Right atrium auricular region (tissue), 2 donors: ENCODE data around the gene TAGLN3. TPM values are rescaled to one million over a fixed set of nuclear protein-coding genes. Genes with fewer than 3 reads are reported as not detected.

Experiments
- DNase-seq: peaks from one replicate; pipeline ENCODE4 v3.0.0-alpha.2; 2019; ENCODE audit warnings: low spot score
- H3K27ac ChIP-seq, 2 donors: fragments of 200-600 bp; sonication (generic); 1 replicate in 1 of 2; 2 replicates in 1 of 2; pipeline ENCODE4 v1.5.1; 2016 to 2019
- H3K27me3 ChIP-seq, 2 donors: fragments of 200-600 bp; sonication (generic); one replicate each; pipeline versions ENCODE4 v1.5.1 to v1.6.0; 2017 to 2019
- H3K36me3 ChIP-seq: fragments of 200-600 bp; sonication (generic); one replicate; pipeline ENCODE4 v1.5.1; 2016
- H3K4me1 ChIP-seq, 2 donors: fragments of 200-600 bp; sonication (generic); one replicate each; pipeline versions ENCODE4 v1.5.1 to v1.6.0; 2017 to 2019
- H3K4me3 ChIP-seq, 2 donors: fragments of 200-600 bp; sonication (generic); 1 replicate in 1 of 2; 2 replicates in 1 of 2; pipeline ENCODE4 v1.5.1; 2017 to 2019; ENCODE audit warnings: mild to moderate bottlenecking in 1 of 2, moderate library complexity in 1 of 2
- H3K9me3 ChIP-seq, 2 donors: fragments of 200-600 bp; sonication (generic); one replicate each; pipeline ENCODE4 v1.5.1; 2019
- total RNA-seq, 2 donors: library from RNA; depleted of rRNA; stranded (reverse); fragments of >200 nt; gene quantifications; one replicate each; pipeline ENCODE4 v1.1.0, GENCODE V29; 2016
- TF ChIP-seq, protein P1 (sequence below), 2 donors: fragments of 200-600 bp; sonication (generic); IDR thresholded peaks; one replicate each; pipeline ENCODE4 v1.5.1; 2019; ENCODE audit warnings: antibody characterized with exemption in 2 of 2

The TAGLN3 gene
- total RNA-seq, 2 donors from 2014 or later, result not detected

- DNase-seq, result no peak
- H3K36me3 ChIP-seq, result no peaks in the 10 kb centered on the region
- H3K4me1 ChIP-seq, result no peaks in the 10 kb centered on the region
- no peaks in the 10 kb centered on the region for H3K9me3 ChIP-seq
- H3K27me3 ChIP-seq, result no peaks in the 10 kb centered on the region
- no peak overlapping the region for H3K27ac ChIP-seq
- TF ChIP-seq, protein P1, sequence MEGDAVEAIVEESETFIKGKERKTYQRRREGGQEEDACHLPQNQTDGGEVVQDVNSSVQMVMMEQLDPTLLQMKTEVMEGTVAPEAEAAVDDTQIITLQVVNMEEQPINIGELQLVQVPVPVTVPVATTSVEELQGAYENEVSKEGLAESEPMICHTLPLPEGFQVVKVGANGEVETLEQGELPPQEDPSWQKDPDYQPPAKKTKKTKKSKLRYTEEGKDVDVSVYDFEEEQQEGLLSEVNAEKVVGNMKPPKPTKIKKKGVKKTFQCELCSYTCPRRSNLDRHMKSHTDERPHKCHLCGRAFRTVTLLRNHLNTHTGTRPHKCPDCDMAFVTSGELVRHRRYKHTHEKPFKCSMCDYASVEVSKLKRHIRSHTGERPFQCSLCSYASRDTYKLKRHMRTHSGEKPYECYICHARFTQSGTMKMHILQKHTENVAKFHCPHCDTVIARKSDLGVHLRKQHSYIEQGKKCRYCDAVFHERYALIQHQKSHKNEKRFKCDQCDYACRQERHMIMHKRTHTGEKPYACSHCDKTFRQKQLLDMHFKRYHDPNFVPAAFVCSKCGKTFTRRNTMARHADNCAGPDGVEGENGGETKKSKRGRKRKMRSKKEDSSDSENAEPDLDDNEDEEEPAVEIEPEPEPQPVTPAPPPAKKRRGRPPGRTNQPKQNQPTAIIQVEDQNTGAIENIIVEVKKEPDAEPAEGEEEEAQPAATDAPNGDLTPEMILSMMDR (IDR thresholded peaks at IDR 0.05), result no peak
- H3K4me3 ChIP-seq, result no peak overlapping the region
Observed at GRCh38 chr3:112019716-112020115, 21.0 kb downstream of the TAGLN3 start.

- H3K27ac ChIP-seq, result no peak overlapping the region
- no peaks in the 10 kb centered on the region for H3K9me3 ChIP-seq
- H3K4me3 ChIP-seq, result no peak overlapping the region
- TF ChIP-seq, protein P1 (IDR thresholded peaks at IDR 0.05), result no peak
- DNase-seq, result no peak
- H3K4me1 ChIP-seq, result no peaks in the 10 kb centered on the region
- H3K27me3 ChIP-seq, result no peaks in the 10 kb centered on the region
- H3K36me3 ChIP-seq, result no peaks in the 10 kb centered on the region
Observed at GRCh38 chr3:112020674-112021085, 22.0 kb downstream of the TAGLN3 start.

DNA sequence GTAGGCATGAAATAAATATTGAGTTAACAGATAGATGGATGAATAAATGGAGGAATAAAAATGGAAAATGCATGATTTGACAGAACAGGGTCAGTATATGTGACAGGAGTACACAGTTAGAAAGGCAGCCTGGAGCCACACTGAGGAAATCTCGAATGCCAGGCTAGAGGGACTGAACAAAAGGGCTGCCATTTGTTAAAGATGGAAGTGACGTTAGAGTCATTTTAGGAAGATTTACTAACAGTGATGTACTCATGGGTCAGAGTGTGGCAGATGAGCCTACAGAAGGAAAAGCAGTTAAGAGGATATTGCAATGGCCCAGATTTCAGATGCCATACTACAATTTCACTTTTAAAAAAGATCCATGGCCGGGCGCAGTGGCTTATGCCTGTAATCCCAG is 28.4 kb downstream of the TAGLN3 start:
- DNase-seq, result no peak
- Histone ChIP-seq H3K9me3 (no peaks in the 10 kb centered on the region), H3K27me3 (no peaks in the 10 kb centered on the region), H3K27ac (no peak overlapping the region), H3K4me3 (no peak overlapping the region), H3K36me3 (no peaks in the 10 kb centered on the region), H3K4me1 (no peaks in the 10 kb centered on the region)
- TF ChIP-seq, protein P1 (IDR thresholded peaks at IDR 0.05), result no peak

GRCh38 chr3:112027826-112028225 is 29.1 kb downstream of the TAGLN3 start:
- Histone ChIP-seq H3K27ac (no peak overlapping the region), H3K4me3 (no peak overlapping the region), H3K36me3 (no peaks in the 10 kb centered on the region), H3K27me3 (no peaks in the 10 kb centered on the region), H3K4me1 (no peaks in the 10 kb centered on the region), H3K9me3 (no peaks in the 10 kb centered on the region)
- TF ChIP-seq, protein P1 (IDR thresholded peaks at IDR 0.05), result no peak
- DNase-seq, result no peak

GRCh38 chr3:112030901-112031300 is 32.2 kb downstream of the TAGLN3 start:
- no peaks in the 10 kb centered on the region for H3K27me3 ChIP-seq
- H3K4me3 ChIP-seq, result no peak overlapping the region
- H3K36me3 ChIP-seq, result no peaks in the 10 kb centered on the region
- no peak overlapping the region for H3K27ac ChIP-seq
- no peak for DNase-seq
- TF ChIP-seq, protein P1 (IDR thresholded peaks at IDR 0.05), result no peak
- H3K9me3 ChIP-seq, result no peaks in the 10 kb centered on the region
- no peaks in the 10 kb centered on the region for H3K4me1 ChIP-seq

DNA sequence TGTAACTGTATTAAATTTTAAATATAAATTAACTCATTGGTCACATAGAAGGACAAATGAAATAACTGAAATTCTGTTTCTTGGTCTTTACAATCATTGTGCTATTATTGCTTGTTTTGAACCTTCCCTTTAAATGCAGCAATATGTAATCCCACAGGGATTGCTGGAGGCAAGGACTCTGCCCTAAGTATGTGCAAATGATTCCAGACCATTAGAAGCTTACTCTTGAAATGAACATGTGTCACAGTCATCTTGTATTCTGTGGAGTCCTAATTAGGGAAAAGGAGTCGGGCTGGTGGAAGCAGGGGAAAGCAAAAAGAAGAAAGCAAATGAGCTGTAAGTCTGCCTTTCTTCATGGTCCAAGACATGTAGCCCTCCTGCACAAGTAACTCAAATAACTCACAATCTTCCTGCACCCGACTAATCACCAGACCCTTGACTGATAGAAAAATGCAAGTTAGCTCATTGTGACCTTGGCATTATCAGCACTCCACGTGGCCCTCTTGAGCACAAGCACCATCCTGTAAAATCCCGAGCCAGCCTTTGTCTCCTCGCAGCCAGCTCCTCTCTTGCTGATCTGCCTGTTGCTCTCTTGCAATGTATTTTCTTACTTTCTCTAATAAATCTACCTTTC is 33.5 kb downstream of the TAGLN3 start:
- no peaks in the 10 kb centered on the region for H3K9me3 ChIP-seq
- no peak overlapping the region for H3K27ac ChIP-seq
- TF ChIP-seq, protein P1 (IDR thresholded peaks at IDR 0.05), result no peak
- DNase-seq, result no peak
- H3K4me1 ChIP-seq, result no peaks in the 10 kb centered on the region
- no peaks in the 10 kb centered on the region for H3K27me3 ChIP-seq
- H3K36me3 ChIP-seq, result no peaks in the 10 kb centered on the region
- H3K4me3 ChIP-seq, result no peak overlapping the region
